HL-60 (cell line): ENCODE results near the gene KRTAP20-3.

Experiments used
- CTCF ChIP-seq: IDR thresholded peaks from one replicate; pipeline ENCODE4 v1.5.1; 2011; ENCODE audit warnings: low read length, control low read depth, inconsistent platforms; ENCODE audit not compliant: insufficient read depth
- POLR2AphosphoS5 ChIP-seq: IDR thresholded peaks from 2 replicates; pipeline ENCODE4 v1.6.1; 2012; ENCODE audit warnings: low read depth

GRCh38 chr21:30605968-30606367, 36.7 kb upstream of the KRTAP20-3 start:
- no peak for TF ChIP-seq CTCF
- no peak for TF ChIP-seq POLR2AphosphoS5
